ENCODE results near the gene TMEM205.
"Not testable (repeated sequence)": the region's sequence is repeated elsewhere in the genome, so short reads cannot be mapped to it uniquely, and the experiment has no call there.

TMEM205 gene

DNA sequence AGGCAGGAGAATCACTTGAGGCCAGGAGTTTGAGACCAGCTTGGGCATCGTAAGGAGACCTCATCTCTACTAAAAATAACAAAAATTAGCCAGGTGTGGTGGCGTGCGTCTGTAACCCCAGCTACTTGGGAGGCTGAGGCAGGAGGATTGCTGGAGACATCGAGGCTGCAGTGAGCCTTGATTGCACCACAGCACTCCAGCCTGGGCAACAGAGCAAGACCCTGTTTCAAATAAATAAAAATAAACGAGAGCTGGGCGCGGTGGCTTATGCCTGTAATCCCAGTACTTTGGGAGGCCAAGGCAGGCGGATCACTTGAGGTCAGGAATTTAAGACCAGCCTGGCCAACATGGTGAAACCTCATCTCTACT lies 6.0 kb downstream of the TMEM205 start:
- in situ Hi-C loops (cut with MboI; ENCODE audit: low sequenced_read_pairs), result not testable (repeated sequence)

GRCh38 chr19:11339254-11340098 lies 6.6 kb downstream of the TMEM205 start, which contains the start of gene RAB3D:
TSS of gene RAB3D (minus strand) at chr19:11339657. CDS start at chr19:11337399, 2,258 bp downstream.
- in situ Hi-C loops (cut with MboI; ENCODE audit: low sequenced_read_pairs), result no loop called here

DNA sequence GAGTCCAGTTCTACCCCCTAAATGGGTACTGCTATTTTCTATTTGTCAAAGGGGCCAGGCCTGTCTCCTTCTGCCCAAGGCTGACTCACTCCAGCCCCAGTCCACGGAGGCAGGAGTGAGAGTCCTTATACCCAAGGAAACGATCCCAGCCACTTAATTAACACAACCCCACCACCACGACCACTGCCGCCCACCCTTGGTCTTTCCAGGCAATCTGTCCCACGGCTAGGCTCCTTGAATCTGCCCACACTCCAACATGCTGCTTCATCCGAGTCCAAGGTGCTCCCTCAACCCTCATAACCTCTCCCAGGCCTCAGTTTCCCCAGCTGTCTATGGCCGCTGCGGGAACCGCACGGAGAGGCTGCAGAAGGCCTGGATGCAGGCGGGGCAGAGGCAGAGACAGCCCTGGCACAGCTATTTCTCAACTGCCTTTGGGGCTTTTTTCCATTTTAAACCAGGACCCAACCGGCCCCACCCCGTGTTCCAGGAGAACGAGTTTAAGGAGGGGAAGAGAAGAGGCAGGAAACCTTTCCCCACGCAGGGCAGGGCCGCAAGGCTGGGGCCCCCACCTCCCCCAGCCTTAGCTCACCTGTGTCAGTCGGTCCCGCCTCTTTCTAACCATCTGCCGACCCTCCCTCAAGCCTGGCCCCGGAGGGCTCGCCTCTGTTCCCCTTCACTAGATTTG lies 7.4 kb downstream of the TMEM205 start:
- in situ Hi-C loops (cut with MboI; ENCODE audit: low sequenced_read_pairs), result no loop called here

DNA sequence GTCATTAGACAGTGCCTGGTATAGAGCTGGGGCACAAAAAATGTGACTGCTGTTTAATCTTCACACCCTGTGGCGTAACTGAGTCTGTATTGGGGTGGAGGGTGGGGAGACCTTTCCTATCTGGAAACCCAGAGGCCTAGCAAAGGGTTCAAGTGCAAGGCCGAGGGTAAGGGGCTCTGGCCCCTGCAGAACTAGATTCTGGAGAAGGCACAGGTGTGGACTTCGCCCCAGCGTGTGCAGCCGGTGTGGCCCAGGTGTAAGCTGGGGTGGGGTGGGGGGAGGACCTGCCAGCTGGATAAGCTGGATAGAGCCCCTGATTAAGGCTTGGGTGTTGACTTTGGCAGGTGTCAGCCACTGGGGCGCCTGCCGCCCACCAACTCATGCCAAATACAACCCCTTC lies 7.9 kb downstream of the TMEM205 start:
- in situ Hi-C loops (cut with MboI; ENCODE audit: low sequenced_read_pairs), result no loop called here

DNA sequence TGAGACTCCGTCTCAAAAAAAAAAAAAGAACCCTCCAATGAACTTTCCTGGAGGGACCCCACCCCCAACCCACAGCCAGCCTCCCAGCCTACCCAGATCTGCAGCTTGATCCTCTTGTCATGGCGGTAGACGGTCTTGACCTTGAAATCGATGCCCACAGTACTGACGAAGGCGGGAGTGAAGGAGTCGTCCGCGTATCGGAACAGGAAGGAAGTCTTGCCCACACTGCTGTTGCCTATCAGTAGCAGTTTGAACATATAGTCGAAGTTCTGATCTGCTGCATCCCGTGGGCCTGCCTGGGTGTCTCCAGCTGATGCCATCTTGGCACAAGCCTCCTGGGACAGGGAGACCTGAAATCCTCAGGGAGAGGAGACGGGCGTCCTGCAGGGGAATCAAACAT lies 9.0 kb downstream of the TMEM205 start:
- in situ Hi-C loops (cut with MboI; ENCODE audit: low sequenced_read_pairs), result no loop called here

GRCh38 chr19:11335449-11336146 lies 10.5 kb downstream of the TMEM205 start:
- in situ Hi-C loops (cut with MboI; ENCODE audit: low sequenced_read_pairs), result no loop called here

- in situ Hi-C loops (cut with MboI; ENCODE audit: low sequenced_read_pairs), result not testable (repeated sequence)
Measured at GRCh38 chr19:11333838-11334237, 12.2 kb downstream of the TMEM205 start.

DNA sequence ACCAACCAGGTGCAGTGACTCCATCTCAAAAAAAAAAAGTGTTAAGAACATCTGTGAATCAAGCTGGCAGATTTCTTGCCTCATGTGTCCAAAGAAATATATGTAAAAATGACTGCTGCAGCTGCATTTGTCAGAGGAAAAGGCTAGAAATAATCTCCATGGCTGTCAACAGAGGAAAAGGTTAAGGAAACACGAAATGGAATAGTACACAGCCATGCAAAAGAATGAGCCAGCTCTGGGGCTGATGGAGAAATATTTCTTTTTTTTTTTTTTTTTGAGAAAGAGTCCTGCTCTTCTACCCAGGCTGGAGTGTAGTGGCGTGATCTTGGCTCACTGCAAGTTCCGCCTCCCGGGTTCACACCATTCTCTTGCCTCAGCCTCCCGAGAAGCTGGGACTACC lies 13.2 kb downstream of the TMEM205 start:
- in situ Hi-C loops (cut with MboI; ENCODE audit: low sequenced_read_pairs), result no loop called here

GRCh38 chr19:11331502-11331901 lies 14.6 kb downstream of the TMEM205 start:
- in situ Hi-C loops (cut with MboI; ENCODE audit: low sequenced_read_pairs), result no loop called here

DNA sequence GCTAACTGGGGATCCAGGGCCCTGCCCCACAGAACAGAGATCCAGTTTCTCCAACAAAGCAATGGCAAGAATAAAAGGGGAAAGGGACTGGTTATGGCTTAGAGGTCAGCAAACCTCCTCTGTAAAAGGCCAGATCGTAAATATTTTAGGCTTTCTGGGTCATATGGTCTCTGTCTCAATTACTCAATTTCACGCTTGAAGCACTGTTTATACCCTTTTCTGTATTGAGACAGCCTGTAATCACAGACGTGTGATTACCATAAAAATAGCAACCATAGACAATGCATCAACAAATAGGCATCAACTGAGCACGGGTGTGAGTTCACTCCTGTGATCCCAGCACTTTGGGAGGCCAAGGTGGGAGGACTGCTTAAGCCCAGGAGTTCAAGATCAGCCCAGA lies 15.9 kb downstream of the TMEM205 start:
- in situ Hi-C loops (cut with MboI; ENCODE audit: low sequenced_read_pairs), result no loop called here

DNA sequence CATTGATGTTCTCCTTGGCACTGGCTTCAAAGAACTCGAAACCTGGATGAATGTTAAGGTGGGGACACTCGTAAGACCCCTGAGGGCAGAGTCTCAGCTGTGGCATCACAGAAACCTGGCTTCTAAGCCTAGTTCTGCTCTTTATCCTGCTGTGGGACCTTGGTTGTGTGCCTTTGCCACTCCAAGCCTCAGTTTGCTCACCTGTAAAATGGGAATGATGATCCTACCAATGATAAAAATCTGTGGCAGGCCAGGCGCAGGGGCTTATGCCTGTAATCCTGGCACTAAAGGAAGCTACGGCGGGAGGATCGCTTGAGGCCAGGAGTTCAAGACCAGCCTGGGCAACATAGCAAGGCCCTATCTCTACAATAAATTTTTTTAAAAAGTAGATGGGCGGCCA lies 20.5 kb downstream of the TMEM205 start:
- in situ Hi-C loops (cut with MboI; ENCODE audit: low sequenced_read_pairs), result no loop called here

DNA sequence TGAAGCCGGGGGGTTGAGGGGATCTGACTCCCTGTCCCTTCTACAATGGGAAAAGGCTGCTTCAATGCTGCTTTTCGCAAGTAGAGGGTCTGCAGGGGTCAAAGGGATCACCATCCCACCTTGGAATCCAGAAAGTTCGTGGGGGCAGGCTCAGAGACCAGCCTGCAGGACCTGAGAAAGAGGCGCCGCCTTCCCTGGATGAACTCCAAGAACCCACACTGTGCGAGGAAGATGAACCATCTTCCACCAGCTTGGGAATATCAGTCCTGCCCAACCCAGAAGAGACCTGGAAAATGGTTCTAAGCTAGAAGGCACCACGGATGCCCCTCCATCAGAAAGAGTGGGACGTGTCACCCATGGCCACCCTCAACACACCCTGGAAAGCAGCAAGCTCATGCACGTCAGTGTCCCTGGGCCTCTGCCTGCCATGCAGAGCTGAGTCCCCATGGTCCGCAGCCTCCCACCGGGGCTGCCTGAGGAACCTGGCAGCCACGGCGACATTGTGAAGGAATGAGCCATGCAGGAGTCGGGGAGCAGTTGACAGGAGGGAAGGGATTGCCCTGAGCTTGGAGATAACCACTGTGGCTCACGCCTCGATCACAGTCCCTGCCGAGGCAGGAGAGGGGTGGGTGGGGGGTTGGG lies 21.2 kb downstream of the TMEM205 start:
- in situ Hi-C loops (cut with MboI; ENCODE audit: low sequenced_read_pairs), result no loop called here

DNA sequence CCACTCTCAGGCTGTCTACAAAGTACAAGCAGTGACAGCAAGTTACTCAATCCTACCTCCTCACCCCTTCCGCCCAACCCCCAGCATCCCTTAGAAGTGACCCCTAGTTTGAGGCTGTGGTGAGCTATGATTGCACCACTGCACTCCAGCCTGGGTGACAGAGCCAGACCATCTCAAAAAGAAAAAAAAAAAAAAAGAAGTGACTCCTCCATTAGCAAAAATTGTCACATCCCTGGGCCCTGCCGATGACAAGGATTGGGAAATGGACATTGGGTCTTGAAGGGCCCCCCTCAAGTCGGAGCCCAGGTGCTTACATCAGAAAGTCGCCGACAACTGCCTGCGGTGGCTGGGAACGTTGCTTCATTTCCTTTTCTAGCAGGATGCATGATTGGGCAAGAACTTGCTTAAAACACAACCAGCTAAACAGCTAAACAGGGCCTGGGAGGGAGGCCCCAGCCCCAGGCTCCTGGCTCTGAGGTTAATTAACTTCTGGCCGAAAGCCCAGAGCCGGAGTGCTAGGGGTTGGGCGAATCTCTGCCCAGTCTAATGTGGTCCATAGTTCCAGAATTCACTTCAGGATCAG lies 21.9 kb downstream of the TMEM205 start:
- in situ Hi-C loops (cut with MboI; ENCODE audit: low sequenced_read_pairs), result no loop called here

- in situ Hi-C loops (cut with MboI; ENCODE audit: low sequenced_read_pairs), result no loop called here
Measured at GRCh38 chr19:11323601-11324078, 22.4 kb downstream of the TMEM205 start.

GRCh38 chr19:11322269-11323024 lies 23.6 kb downstream of the TMEM205 start:
- in situ Hi-C loops (cut with MboI; ENCODE audit: low sequenced_read_pairs), result no loop called here

- in situ Hi-C loops (cut with MboI; ENCODE audit: low sequenced_read_pairs), result no loop called here
Measured at GRCh38 chr19:11321191-11322126, 24.6 kb downstream of the TMEM205 start.

DNA sequence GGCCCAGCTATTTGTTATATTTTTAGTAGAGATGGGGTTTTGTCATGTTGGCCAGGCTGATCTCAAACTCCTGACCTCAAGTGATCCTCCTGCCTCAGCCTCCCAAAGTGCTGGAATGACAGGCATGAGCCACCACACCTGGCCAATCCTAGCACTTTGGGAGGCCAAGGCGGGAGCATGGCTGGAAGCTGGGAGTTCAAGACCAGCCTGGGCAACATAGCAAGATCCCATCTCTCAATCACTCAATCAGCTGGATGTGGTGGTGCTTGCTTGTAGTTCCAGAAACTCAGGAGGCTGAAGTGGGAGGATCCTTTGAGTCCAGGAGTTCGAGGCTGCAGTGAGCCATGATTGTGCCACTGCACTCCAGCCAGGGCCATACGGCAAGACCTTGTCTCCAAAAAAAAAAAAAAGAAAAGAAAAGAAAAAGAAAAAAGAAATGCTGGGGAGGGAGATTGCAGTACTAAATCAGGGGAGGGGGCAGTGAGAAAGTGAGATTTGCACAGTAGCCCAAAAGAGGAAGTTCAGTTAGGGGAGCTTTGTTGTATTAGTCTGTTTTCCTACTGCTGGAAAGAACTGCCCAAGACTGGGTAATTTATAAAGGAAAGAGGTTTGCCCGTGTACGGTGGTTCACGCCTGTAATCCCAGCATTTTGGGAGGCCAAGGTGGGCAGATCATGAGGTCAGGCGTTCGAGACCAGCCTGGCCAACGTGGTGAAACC lies 25.6 kb downstream of the TMEM205 start:
- in situ Hi-C loops (cut with MboI; ENCODE audit: low sequenced_read_pairs), result not testable (repeated sequence)

GRCh38 chr19:11306337-11306736 lies 39.7 kb downstream of the TMEM205 start:
- in situ Hi-C loops (cut with MboI; ENCODE audit: low sequenced_read_pairs), result no loop called here
